ENCODE data around the gene PDE3A.

Gene PDE3A

GRCh38 chr12:20390846-20391245 is 22.5 kb downstream of the PDE3A start:
- no peaks in the 10 kb centered on the region for H3K36me3 Mint-ChIP-seq (ENCODE audit: low read depth)
- H3K9me3 Mint-ChIP-seq: peaks cover 8% of the 10 kb centered on the region
- DNase-seq: no peak
- H3K27me3 Mint-ChIP-seq (ENCODE audit: low read depth, poor library complexity): no peaks in the 10 kb centered on the region
- TF ChIP-seq CTCF (IDR thresholded peaks at IDR 0.05): no peak
- no peak overlapping the region for H3K4me3 Mint-ChIP-seq
- no peak overlapping the region for H3K27ac Mint-ChIP-seq
- H3K4me1 Mint-ChIP-seq: peaks cover 22% of the 10 kb centered on the region

- no peak for TF ChIP-seq CTCF (IDR thresholded peaks at IDR 0.05)
- Mint-ChIP-seq H3K36me3 (ENCODE audit: low read depth) (no peaks in the 10 kb centered on the region), H3K27ac (no peak overlapping the region), H3K9me3 (peaks cover under 1% of the 10 kb centered on the region), H3K27me3 (ENCODE audit: low read depth, poor library complexity) (no peaks in the 10 kb centered on the region), H3K4me1 (peaks cover 22% of the 10 kb centered on the region), H3K4me3 (no peak overlapping the region)
- DNase-seq: no peak
Observed at GRCh38 chr12:20392339-20392738, 24.0 kb downstream of the PDE3A start.

GRCh38 chr12:20393707-20394106 is 25.4 kb downstream of the PDE3A start:
- no peak for DNase-seq
- Mint-ChIP-seq H3K27me3 (ENCODE audit: low read depth, poor library complexity) (no peaks in the 10 kb centered on the region), H3K4me1 (peaks cover 22% of the 10 kb centered on the region), H3K27ac (no peak overlapping the region), H3K36me3 (ENCODE audit: low read depth) (no peaks in the 10 kb centered on the region), H3K4me3 (no peak overlapping the region), H3K9me3 (no peaks in the 10 kb centered on the region)
- TF ChIP-seq CTCF (IDR thresholded peaks at IDR 0.05): no peak

GRCh38 chr12:20395791-20396550 is 27.6 kb downstream of the PDE3A start:
- no peak for TF ChIP-seq CTCF (IDR thresholded peaks at IDR 0.05)
- DNase-seq: no peak
- Mint-ChIP-seq H3K36me3 (ENCODE audit: low read depth) (no peaks in the 10 kb centered on the region), H3K4me3 (no peak overlapping the region), H3K27me3 (ENCODE audit: low read depth, poor library complexity) (no peaks in the 10 kb centered on the region), H3K9me3 (no peaks in the 10 kb centered on the region), H3K4me1 (peaks cover 2% of the 10 kb centered on the region), H3K27ac (no peak overlapping the region)

- Mint-ChIP-seq H3K9me3 (no peaks in the 10 kb centered on the region), H3K4me1 (peaks cover 5% of the 10 kb centered on the region), H3K4me3 (no peak overlapping the region), H3K27ac (no peak overlapping the region), H3K27me3 (ENCODE audit: low read depth, poor library complexity) (peaks cover 4% of the 10 kb centered on the region), H3K36me3 (ENCODE audit: low read depth) (no peaks in the 10 kb centered on the region)
- TF ChIP-seq CTCF (IDR thresholded peaks at IDR 0.05): no peak
- DNase-seq: no peak
Observed at GRCh38 chr12:20398686-20399085, 30.3 kb downstream of the PDE3A start.

GRCh38 chr12:20400003-20400402 is 31.7 kb downstream of the PDE3A start:
- no peak for DNase-seq
- peaks cover 7% of the 10 kb centered on the region for H3K27me3 Mint-ChIP-seq (ENCODE audit: low read depth, poor library complexity)
- H3K4me3 Mint-ChIP-seq: no peak overlapping the region
- no peak overlapping the region for H3K27ac Mint-ChIP-seq
- H3K9me3 Mint-ChIP-seq: no peaks in the 10 kb centered on the region
- H3K4me1 Mint-ChIP-seq: peaks cover 5% of the 10 kb centered on the region
- no peaks in the 10 kb centered on the region for H3K36me3 Mint-ChIP-seq (ENCODE audit: low read depth)
- TF ChIP-seq CTCF (IDR thresholded peaks at IDR 0.05): no peak
